Thoracic aorta (tissue), 2 donors: ENCODE measurements around the gene GDPD5. TPM values are rescaled to one million over a fixed set of nuclear protein-coding genes. Genes with fewer than 3 reads are reported as not detected.

Experiments
- ATAC-seq: fragments of 150-250 bp; one replicate; pipeline ENCODE4 v1.8.0; 2017; ENCODE audit warnings: low read depth; ENCODE audit not compliant: insufficient number of reproducible peaks, low FRiP score
- DNase-seq: peaks from one replicate; pipeline ENCODE4 v3.0.0-alpha.2; 2020; ENCODE audit warnings: low spot score
- H3K27ac ChIP-seq, 2 donors: fragments of 200-600 bp; sonication (generic); 1 replicate in 1 of 2; 2 replicates in 1 of 2; pipeline ENCODE4 v1.5.1; 2016; ENCODE audit warnings: mild to moderate bottlenecking in 2 of 2, moderate library complexity in 2 of 2
- H3K27me3 ChIP-seq: fragments of 200-600 bp; sonication (generic); replicated peaks from 2 replicates; pipeline ENCODE4 v1.6.0; 2016; ENCODE audit warnings: mild to moderate bottlenecking; ENCODE audit not compliant: insufficient read depth
- H3K36me3 ChIP-seq: fragments of 200-600 bp; sonication (generic); one replicate; pipeline ENCODE4 v1.5.1; 2016
- H3K4me1 ChIP-seq, 2 donors: fragments of 200-600 bp; sonication (generic); 1 replicate in 1 of 2; 2 replicates in 1 of 2; pipeline versions ENCODE4 v1.5.1 to v1.6.0; 2016; ENCODE audit warnings: low read depth in 2 of 2, mild to moderate bottlenecking in 1 of 2; ENCODE audit not compliant: control insufficient read depth in 1 of 2
- H3K4me3 ChIP-seq: fragments of 200-600 bp; sonication (generic); 2 replicates; pipeline ENCODE4 v1.5.1; 2016; ENCODE audit warnings: mild to moderate bottlenecking
- H3K9me3 ChIP-seq: fragments of 200-600 bp; sonication (generic); 2 replicates; pipeline ENCODE4 v1.5.1; 2016
- CTCF ChIP-seq: fragments of 200-600 bp; sonication (generic); IDR thresholded peaks from one replicate; pipeline ENCODE4 v1.5.1; 2019; ENCODE audit warnings: antibody characterized with exemption
- total RNA-seq, 2 donors: library from RNA; depleted of rRNA; stranded (reverse); fragments of >200 nt; gene quantifications; one replicate each; pipeline versions ENCODE4 v1.1.0 to v1.2.3, GENCODE V29; 2016

GDPD5 gene
- total RNA-seq, 2 donors from 2014 or later: 30.8 to 34.9 TPM

- Histone ChIP-seq H3K36me3 (no peaks in the 10 kb centered on the region), H3K4me1 (peaks cover 14 to 20% of the 10 kb centered on the region in 2 donors), H3K4me3 (no peak overlapping the region), H3K9me3 (no peaks in the 10 kb centered on the region), H3K27ac (no peak overlapping the region), H3K27me3 (no peaks in the 10 kb centered on the region)
- no peak for DNase-seq
- ATAC-seq: no peak
- no peak for TF ChIP-seq CTCF
Observed at GRCh38 chr11:75496305-75496752, 29.4 kb downstream of the GDPD5 start.

GRCh38 chr11:75495749-75496304, 29.9 kb downstream of the GDPD5 start:
- H3K27ac ChIP-seq: no peak overlapping the region
- no peaks in the 10 kb centered on the region for H3K27me3 ChIP-seq
- H3K9me3 ChIP-seq: no peaks in the 10 kb centered on the region
- peaks cover 14 to 20% of the 10 kb centered on the region in 2 donors for H3K4me1 ChIP-seq
- TF ChIP-seq CTCF: no peak
- H3K4me3 ChIP-seq: no peak overlapping the region
- no peaks in the 10 kb centered on the region for H3K36me3 ChIP-seq
- ATAC-seq (no peak), DNase-seq (no peak)

- Histone ChIP-seq H3K27ac (no peak overlapping the region), H3K4me3 (no peak overlapping the region), H3K36me3 (no peaks in the 10 kb centered on the region), H3K9me3 (no peaks in the 10 kb centered on the region), H3K4me1 (peaks cover under 1 to 2% of the 10 kb centered on the region in 2 donors), H3K27me3 (no peaks in the 10 kb centered on the region)
- DNase-seq (no peak), ATAC-seq (no peak)
- TF ChIP-seq CTCF: no peak
Observed at GRCh38 chr11:75493626-75494025, 32.1 kb downstream of the GDPD5 start.

- no peak for DNase-seq
- H3K27ac ChIP-seq: no peak overlapping the region
- no peak overlapping the region for H3K4me3 ChIP-seq
- ATAC-seq: no peak
- no peak for TF ChIP-seq CTCF
- no peaks in the 10 kb centered on the region for H3K36me3 ChIP-seq
- H3K9me3 ChIP-seq: no peaks in the 10 kb centered on the region
- H3K27me3 ChIP-seq: no peaks in the 10 kb centered on the region
- H3K4me1 ChIP-seq: peaks cover 0 to 4% of the 10 kb centered on the region in 2 donors
Observed at GRCh38 chr11:75492181-75492820, 33.4 kb downstream of the GDPD5 start.

- Histone ChIP-seq H3K27ac (no peak overlapping the region), H3K9me3 (no peaks in the 10 kb centered on the region), H3K36me3 (no peaks in the 10 kb centered on the region), H3K4me1 (peaks cover 0 to 7% of the 10 kb centered on the region in 2 donors), H3K4me3 (no peak overlapping the region), H3K27me3 (no peaks in the 10 kb centered on the region)
- ATAC-seq (no peak), DNase-seq (no peak)
- no peak for TF ChIP-seq CTCF
Observed at GRCh38 chr11:75491465-75491864, 34.3 kb downstream of the GDPD5 start.
